ENCODE measurements around the gene DOLPP1.

The DOLPP1 gene

DNA sequence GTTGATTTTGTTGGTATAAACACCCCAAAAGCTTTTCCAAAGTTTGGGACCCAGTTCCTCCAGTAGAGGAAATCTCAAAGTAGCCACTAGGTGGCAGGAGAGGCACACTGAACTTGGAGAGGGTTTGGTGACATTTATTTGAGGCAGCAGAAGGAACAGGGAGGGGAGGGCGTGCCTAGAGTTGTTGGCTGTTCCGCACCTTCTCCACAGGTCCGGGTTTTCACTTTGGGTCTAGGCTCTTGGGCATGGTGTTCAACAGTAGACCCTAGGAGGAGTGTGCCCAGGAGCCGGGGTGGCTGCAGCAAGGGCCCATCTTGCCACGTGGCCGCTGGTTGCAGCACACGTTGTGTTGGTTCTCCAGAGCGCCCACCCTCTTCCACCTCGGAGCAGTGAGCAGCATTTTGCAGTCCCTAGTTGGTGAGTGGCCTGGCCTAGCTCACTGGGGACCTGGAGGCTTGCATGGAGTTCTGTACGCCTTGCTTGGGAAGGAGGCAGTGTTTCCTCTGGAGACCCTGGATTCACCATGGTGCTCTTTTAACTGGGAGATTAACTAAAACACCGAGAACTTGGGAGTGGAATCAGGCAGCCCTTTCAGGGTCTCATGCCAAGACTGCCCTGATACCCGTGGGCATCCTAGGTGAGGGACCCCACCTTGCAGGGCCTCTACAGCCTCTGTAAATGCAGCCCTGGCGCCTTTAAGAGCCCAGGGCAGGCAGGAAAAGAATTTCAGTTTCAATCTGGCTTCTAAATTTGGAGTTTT lies 58.5 kb downstream of the DOLPP1 start:
- peak; percentile 46 to 70 for DNase-seq (ENCODE audit: low read depth in 2 of 2)

DNA sequence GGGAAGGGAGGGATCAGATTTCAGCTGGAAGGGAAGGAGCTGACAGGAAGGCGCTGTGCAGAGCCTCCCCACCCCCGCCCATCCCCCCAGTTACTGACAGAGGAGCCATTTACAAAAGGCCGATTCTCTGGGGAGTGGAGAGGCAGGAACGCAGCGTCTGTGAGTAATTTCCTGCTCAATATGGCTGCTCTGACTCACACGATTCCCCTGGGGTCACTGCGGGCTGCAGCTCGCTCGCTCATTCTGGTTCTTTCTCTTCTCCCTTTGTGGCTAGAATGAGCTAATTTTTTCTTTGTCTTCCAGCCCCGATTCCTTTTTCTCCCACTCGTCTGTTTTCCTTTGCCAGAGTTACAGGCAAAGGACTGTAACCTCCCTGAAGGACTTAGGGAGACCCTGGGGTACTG lies 59.1 kb downstream of the DOLPP1 start:
- DNase-seq (ENCODE audit: low read depth in 2 of 2): peak; percentile 66 to 72
